ENCODE data around the gene DNAH10.

DNA sequence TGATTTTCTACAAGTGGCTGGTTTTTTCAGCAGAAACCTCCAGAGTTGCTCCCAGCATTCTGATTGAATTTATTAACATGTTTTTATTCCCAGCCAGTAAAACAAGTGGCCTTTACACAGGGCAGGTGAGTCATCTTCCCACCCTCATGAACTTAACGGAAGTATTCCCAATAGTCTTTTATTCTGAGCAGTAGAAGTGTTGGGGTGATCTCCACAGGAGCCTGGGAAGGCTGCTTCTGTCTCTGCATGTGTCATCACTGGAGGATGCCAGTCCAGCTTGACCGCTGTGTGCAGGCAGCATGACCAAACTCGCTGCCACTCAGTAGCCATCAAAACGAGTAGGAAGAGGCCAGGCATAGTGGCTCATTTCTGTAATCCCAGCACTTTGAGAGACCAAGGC lies 13.4 kb upstream of the DNAH10 start:
- TF ChIP-seq, protein P1, sequence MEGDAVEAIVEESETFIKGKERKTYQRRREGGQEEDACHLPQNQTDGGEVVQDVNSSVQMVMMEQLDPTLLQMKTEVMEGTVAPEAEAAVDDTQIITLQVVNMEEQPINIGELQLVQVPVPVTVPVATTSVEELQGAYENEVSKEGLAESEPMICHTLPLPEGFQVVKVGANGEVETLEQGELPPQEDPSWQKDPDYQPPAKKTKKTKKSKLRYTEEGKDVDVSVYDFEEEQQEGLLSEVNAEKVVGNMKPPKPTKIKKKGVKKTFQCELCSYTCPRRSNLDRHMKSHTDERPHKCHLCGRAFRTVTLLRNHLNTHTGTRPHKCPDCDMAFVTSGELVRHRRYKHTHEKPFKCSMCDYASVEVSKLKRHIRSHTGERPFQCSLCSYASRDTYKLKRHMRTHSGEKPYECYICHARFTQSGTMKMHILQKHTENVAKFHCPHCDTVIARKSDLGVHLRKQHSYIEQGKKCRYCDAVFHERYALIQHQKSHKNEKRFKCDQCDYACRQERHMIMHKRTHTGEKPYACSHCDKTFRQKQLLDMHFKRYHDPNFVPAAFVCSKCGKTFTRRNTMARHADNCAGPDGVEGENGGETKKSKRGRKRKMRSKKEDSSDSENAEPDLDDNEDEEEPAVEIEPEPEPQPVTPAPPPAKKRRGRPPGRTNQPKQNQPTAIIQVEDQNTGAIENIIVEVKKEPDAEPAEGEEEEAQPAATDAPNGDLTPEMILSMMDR (IDR thresholded peaks at IDR 0.05), result no peak
- TF ChIP-seq, protein P2, sequence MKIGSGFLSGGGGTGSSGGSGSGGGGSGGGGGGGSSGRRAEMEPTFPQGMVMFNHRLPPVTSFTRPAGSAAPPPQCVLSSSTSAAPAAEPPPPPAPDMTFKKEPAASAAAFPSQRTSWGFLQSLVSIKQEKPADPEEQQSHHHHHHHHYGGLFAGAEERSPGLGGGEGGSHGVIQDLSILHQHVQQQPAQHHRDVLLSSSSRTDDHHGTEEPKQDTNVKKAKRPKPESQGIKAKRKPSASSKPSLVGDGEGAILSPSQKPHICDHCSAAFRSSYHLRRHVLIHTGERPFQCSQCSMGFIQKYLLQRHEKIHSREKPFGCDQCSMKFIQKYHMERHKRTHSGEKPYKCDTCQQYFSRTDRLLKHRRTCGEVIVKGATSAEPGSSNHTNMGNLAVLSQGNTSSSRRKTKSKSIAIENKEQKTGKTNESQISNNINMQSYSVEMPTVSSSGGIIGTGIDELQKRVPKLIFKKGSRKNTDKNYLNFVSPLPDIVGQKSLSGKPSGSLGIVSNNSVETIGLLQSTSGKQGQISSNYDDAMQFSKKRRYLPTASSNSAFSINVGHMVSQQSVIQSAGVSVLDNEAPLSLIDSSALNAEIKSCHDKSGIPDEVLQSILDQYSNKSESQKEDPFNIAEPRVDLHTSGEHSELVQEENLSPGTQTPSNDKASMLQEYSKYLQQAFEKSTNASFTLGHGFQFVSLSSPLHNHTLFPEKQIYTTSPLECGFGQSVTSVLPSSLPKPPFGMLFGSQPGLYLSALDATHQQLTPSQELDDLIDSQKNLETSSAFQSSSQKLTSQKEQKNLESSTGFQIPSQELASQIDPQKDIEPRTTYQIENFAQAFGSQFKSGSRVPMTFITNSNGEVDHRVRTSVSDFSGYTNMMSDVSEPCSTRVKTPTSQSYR (CRISPR knock-in tag; IDR thresholded peaks at IDR 0.05), result no peak
- TF ChIP-seq FOXK1 (CRISPR knock-in tag; IDR thresholded peaks at IDR 0.05), result no peak
- TF ChIP-seq, protein P3, sequence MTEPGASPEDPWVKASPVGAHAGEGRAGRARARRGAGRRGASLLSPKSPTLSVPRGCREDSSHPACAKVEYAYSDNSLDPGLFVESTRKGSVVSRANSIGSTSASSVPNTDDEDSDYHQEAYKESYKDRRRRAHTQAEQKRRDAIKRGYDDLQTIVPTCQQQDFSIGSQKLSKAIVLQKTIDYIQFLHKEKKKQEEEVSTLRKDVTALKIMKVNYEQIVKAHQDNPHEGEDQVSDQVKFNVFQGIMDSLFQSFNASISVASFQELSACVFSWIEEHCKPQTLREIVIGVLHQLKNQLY (CRISPR knock-in tag; IDR thresholded peaks at IDR 0.05), result no peak
- no peak for TF ChIP-seq JUN (CRISPR knock-in tag; IDR thresholded peaks at IDR 0.05)
- no peak for TF ChIP-seq CBFB (CRISPR knock-in tag; IDR thresholded peaks at IDR 0.05; ENCODE audit: low read depth)
- no peak for TF ChIP-seq PRRX2 (CRISPR knock-in tag; IDR thresholded peaks at IDR 0.05)
- no peak for TF ChIP-seq SP1 (CRISPR knock-in tag; conservative IDR thresholded peaks at IDR 0.05)
- no peak for TF ChIP-seq RELA (CRISPR knock-in tag; IDR thresholded peaks at IDR 0.05; ENCODE audit: borderline replicate concordance)
